IMR-90 (cell line): ENCODE data around the gene DESI2. TPM values are rescaled to one million over a fixed set of nuclear protein-coding genes. Genes with fewer than 3 reads are reported as not detected.

Experiments used
- ATAC-seq: fragments of 200-7000 bp; cut with Tn5 transposase; 2 replicates; pipeline ENCODE4 v1.9.1; 2020; ENCODE audit warnings: low read depth, mild to moderate bottlenecking, moderate library complexity
- BruUV-seq: library from RNA; stranded (reverse); fragments of 400-500 nt; replicated peaks from 2 replicates; lab custom pipeline; 2021; lab: Mats Ljungman, UMichigan
- CTCF ChIA-PET: fragments of 300-600 bp; formaldehyde crosslinking; extraction: SDS; loops from one replicate; lab custom pipeline; 2021; ENCODE audit warnings: antibody characterized with exemption; lab: Yijun Ruan, JAX
- POLR2A ChIA-PET: fragments of 300-600 bp; sonication (Branson Sonifier 250); formaldehyde crosslinking; loops from one replicate; lab custom pipeline; 2022; ENCODE audit warnings: antibody characterized with exemption; ENCODE audit not compliant: unreplicated experiment; lab: Charles Lee
- DNase-seq: peaks from one replicate; pipeline ENCODE4 v3.0.0; 2013
- H2AFZ ChIP-seq: replicated peaks from 2 replicates; pipeline ENCODE3; 2013; ENCODE audit warnings: low read length, mild to moderate bottlenecking; ENCODE audit not compliant: poor library complexity
- H2AK5ac ChIP-seq: 2 replicates; pipeline ENCODE4 v1.6.1; 2013; ENCODE audit warnings: low read depth, low read length, inconsistent platforms
- H2AK9ac ChIP-seq: replicated peaks from 2 replicates; pipeline ENCODE3; 2013; ENCODE audit warnings: mild to moderate bottlenecking, low read depth, low read length, moderate library complexity; ENCODE audit not compliant: poor library complexity
- H2BK120ac ChIP-seq: 2 replicates; pipeline ENCODE4 v1.6.1; 2013; ENCODE audit warnings: low read depth, low read length, inconsistent platforms
- H2BK15ac ChIP-seq: 3 replicates; pipeline ENCODE4 v1.6.1; 2013; ENCODE audit warnings: low read depth, low read length, inconsistent platforms
- H2BK20ac ChIP-seq: 2 replicates; pipeline ENCODE4 v1.6.1; 2013; ENCODE audit warnings: low read depth, mild to moderate bottlenecking, inconsistent platforms, low read length, moderate library complexity
- H2BK5ac ChIP-seq: 2 replicates; pipeline ENCODE4 v1.6.1; 2013; ENCODE audit warnings: mild to moderate bottlenecking, low read depth, low read length, inconsistent platforms; ENCODE audit not compliant: poor library complexity, severe bottlenecking
- H3K14ac ChIP-seq: replicated peaks from 2 replicates; pipeline ENCODE4 v1.6.1; 2013; ENCODE audit warnings: low read depth, low read length, inconsistent platforms
- H3K18ac ChIP-seq: 2 replicates; pipeline ENCODE4 v1.6.1; 2013; ENCODE audit warnings: low read depth, low read length, control low read depth
- H3K23ac ChIP-seq: 2 replicates; pipeline ENCODE4 v1.6.1; 2013; ENCODE audit warnings: low read depth, low read length, inconsistent platforms
- H3K27ac ChIP-seq: 2 replicates; pipeline ENCODE4 v1.5.1; 2013; ENCODE audit warnings: mild to moderate bottlenecking, control low read depth, low read length; ENCODE audit not compliant: insufficient read depth
- H3K27me3 ChIP-seq: 2 replicates; pipeline ENCODE4 v1.6.1; 2013; ENCODE audit warnings: low read length; ENCODE audit not compliant: control insufficient read depth, insufficient read depth
- H3K36me3 ChIP-seq: 2 replicates; pipeline ENCODE4 v1.6.1; 2013; ENCODE audit warnings: low read length, mixed read lengths; ENCODE audit not compliant: control insufficient read depth, insufficient read depth
- H3K4ac ChIP-seq: 2 replicates; pipeline ENCODE4 v1.6.1; 2013; ENCODE audit warnings: low read depth, low read length, inconsistent platforms
- H3K4me1 ChIP-seq: 2 replicates; pipeline ENCODE4 v1.6.1; 2013; ENCODE audit warnings: low read length, mixed read lengths; ENCODE audit not compliant: control insufficient read depth, insufficient read depth
- H3K4me2 ChIP-seq: 2 replicates; pipeline ENCODE4 v1.6.1; 2013; ENCODE audit warnings: low read depth, mild to moderate bottlenecking, control low read depth, low read length, moderate library complexity
- H3K4me3 ChIP-seq: 2 replicates; pipeline ENCODE4 v1.5.1; 2013; ENCODE audit warnings: low read depth, mild to moderate bottlenecking, control low read depth, low read length, moderate library complexity; ENCODE audit not compliant: insufficient read depth
- H3K56ac ChIP-seq: 2 replicates; pipeline ENCODE4 v1.6.1; 2013; ENCODE audit warnings: low read length, inconsistent platforms; ENCODE audit not compliant: insufficient read depth; ENCODE audit errors: extremely low read depth
- H3K79me1 ChIP-seq, 2 experiments: 2 replicates each; pipeline ENCODE4 v1.6.1; 2013; ENCODE audit warnings: low read length in 2 of 2, inconsistent platforms in 1 of 2, low read depth in 1 of 2
- H3K9ac ChIP-seq: 2 replicates; pipeline ENCODE4 v1.6.1; 2013; ENCODE audit warnings: low read depth, low read length, control low read depth
- H3K9me1 ChIP-seq: 2 replicates; pipeline ENCODE4 v1.6.1; 2013; ENCODE audit warnings: low read length, inconsistent platforms; ENCODE audit not compliant: insufficient read depth
- H3K9me3 ChIP-seq: 2 replicates; pipeline ENCODE4 v1.6.1; 2013; ENCODE audit warnings: low read length; ENCODE audit not compliant: control insufficient read depth, insufficient read depth
- H4K20me1 ChIP-seq: 2 replicates; pipeline ENCODE4 v1.6.1; 2013; ENCODE audit warnings: low read length, inconsistent platforms; ENCODE audit not compliant: insufficient read depth
- H4K5ac ChIP-seq: 2 replicates; pipeline ENCODE4 v1.6.1; 2013; ENCODE audit warnings: mild to moderate bottlenecking, low read depth, low read length, control low read depth
- H4K8ac ChIP-seq, 2 experiments: 2 replicates each; pipeline ENCODE4 v1.6.1; 2013; ENCODE audit warnings: low read depth in 2 of 2, low read length in 2 of 2, control low read depth in 1 of 2, inconsistent platforms in 1 of 2
- H4K91ac ChIP-seq: 2 replicates; pipeline ENCODE4 v1.6.1; 2013; ENCODE audit warnings: low read depth, low read length, inconsistent platforms; ENCODE audit not compliant: insufficient read depth
- BHLHE40 ChIP-seq: fragments of 150-350 bp; IDR thresholded peaks from 2 replicates; pipeline ENCODE4 v1.6.1; 2016; ENCODE audit warnings: mild to moderate bottlenecking, low read depth, low read length
- CEBPB ChIP-seq: IDR thresholded peaks from 2 replicates; pipeline ENCODE4 v1.6.1; 2012; ENCODE audit warnings: low read depth, low read length, improper control_type of control experiment
- CHD1 ChIP-seq: IDR thresholded peaks from 2 replicates; pipeline ENCODE4 v1.6.1; 2012; ENCODE audit warnings: low read depth, low read length, improper control_type of control experiment
- CTCF ChIP-seq: conservative IDR thresholded peaks from 2 replicates; pipeline ENCODE4 v1.5.1; 2012; ENCODE audit warnings: mild to moderate bottlenecking, low read depth, low read length, improper control_type of control experiment
- FOS ChIP-seq: fragments of 150-350 bp; IDR thresholded peaks from 2 replicates; pipeline ENCODE4 v1.6.1; 2016; ENCODE audit warnings: low read depth, low read length
- MAFK ChIP-seq: IDR thresholded peaks from 2 replicates; pipeline ENCODE4 v1.6.1; 2012; ENCODE audit warnings: low read depth, low read length, improper control_type of control experiment
- MAZ ChIP-seq: IDR thresholded peaks from 2 replicates; pipeline ENCODE4 v1.6.1; 2012; ENCODE audit warnings: low read depth, mild to moderate bottlenecking, low read length, improper control_type of control experiment, moderate library complexity, borderline replicate concordance
- MXI1 ChIP-seq: IDR thresholded peaks from 2 replicates; pipeline ENCODE4 v1.6.1; 2012; ENCODE audit warnings: low read depth, mild to moderate bottlenecking, low read length, moderate library complexity, borderline replicate concordance
- NFE2L2 ChIP-seq: fragments of 150-350 bp; IDR thresholded peaks from 2 replicates; pipeline ENCODE4 v1.6.1; 2016; ENCODE audit warnings: low read depth, mild to moderate bottlenecking, low read length
- POLR2A ChIP-seq: IDR thresholded peaks from 2 replicates; pipeline ENCODE4 v1.6.1; 2012; ENCODE audit warnings: mild to moderate bottlenecking, low read depth, low read length
- RAD21 ChIP-seq: IDR thresholded peaks from 2 replicates; pipeline ENCODE4 v1.6.1; 2012; ENCODE audit warnings: low read length, improper control_type of control experiment
- RCOR1 ChIP-seq: IDR thresholded peaks from 2 replicates; pipeline ENCODE4 v1.6.1; 2012; ENCODE audit warnings: mild to moderate bottlenecking, low read length, improper control_type of control experiment; ENCODE audit not compliant: insufficient replicate concordance
- RFX5 ChIP-seq: IDR thresholded peaks from 2 replicates; pipeline ENCODE4 v1.8.0; 2012; ENCODE audit warnings: low read depth, mild to moderate bottlenecking, low read length, moderate library complexity
- SMC3 ChIP-seq: fragments of 150-350 bp; IDR thresholded peaks from 2 replicates; pipeline ENCODE4 v1.6.1; 2016; ENCODE audit warnings: low read depth, mild to moderate bottlenecking, antibody characterized with exemption, low read length, moderate library complexity
- WGBS, 2 experiments: methylation state at CpG; one replicate each; pipeline versions ENCODE4 v1.1.5 to v1.1.7; 2013; ENCODE audit warnings: missing lambda C conversion rate in 2 of 2; ENCODE audit not compliant: insufficient read length in 1 of 2; ENCODE audit errors: extremely low coverage in 2 of 2; 5-methylcytosine and 5-hydroxymethylcytosine counted together
- dilution Hi-C: fragments of 300-500 bp; cut with HindIII; formaldehyde crosslinking; loops from one replicate; pipeline ENCODE4 v1.14.3; 2018; ENCODE audit warnings: low sequenced_read_pairs; ENCODE audit not compliant: unreplicated experiment
- in situ Hi-C: fragments of 300-500 bp; cut with MboI; formaldehyde crosslinking; loops from 3 replicates; pipeline ENCODE4 v1.14.3; 2019; ENCODE audit warnings: low sequenced_read_pairs, inconsistent platforms, mixed read lengths
- intact Hi-C: fragments of 100-400 bp; cut with micrococcal nuclease; formaldehyde crosslinking; loops from 2 replicates; pipeline ENCODE4 v1.10.0; 2022
- polyA plus RNA-seq, 3 experiments: library from polyadenylated mRNA; depleted of rRNA; stranded (reverse); fragments of >200 nt; gene quantifications; 2 replicates each; pipeline ENCODE4 v1.2.3, GENCODE V29; 2012; ENCODE audit warnings: low replicate concordance in 1 of 3
- total RNA-seq: library from RNA; depleted of rRNA; stranded (reverse); fragments of >200 nt; gene quantifications from 2 replicates; pipeline ENCODE4 v1.2.3, GENCODE V29; 2012
- TF ChIP-seq, protein P1 (sequence below): fragments of 150-350 bp; IDR thresholded peaks from 2 replicates; pipeline ENCODE4 v1.6.1; 2016; ENCODE audit warnings: low read depth, mild to moderate bottlenecking, low read length, moderate library complexity, borderline replicate concordance
- TF ChIP-seq, protein P2 (sequence below): fragments of 150-350 bp; IDR thresholded peaks from 2 replicates; pipeline ENCODE4 v1.6.1; 2017; ENCODE audit warnings: mild to moderate bottlenecking, antibody characterized with exemption, low read length, low read depth

DESI2 gene
- total and polyA plus RNA-seq, 2 of the 4 experiments (the other 2 are of a cell fraction), result 19.0 to 43.6 TPM

- intact Hi-C loops, result no loop called here
- BruUV-seq, result no TSS peak
- H4K8ac ChIP-seq, result no peak overlapping the region
- H3K14ac ChIP-seq, result no peak overlapping the region
- no peak overlapping the region for H4K91ac ChIP-seq
- ATAC-seq (no peak), DNase-seq (no peak)
- H2AK5ac ChIP-seq, result no peak overlapping the region
- CTCF ChIA-PET, result no interaction called here
- H2BK5ac ChIP-seq, result no peak overlapping the region
- no peaks in the 10 kb centered on the region for H3K79me1 ChIP-seq
- H3K27ac ChIP-seq, result no peak overlapping the region
- no peak overlapping the region for H3K4ac ChIP-seq
- no peak overlapping the region for H2AFZ ChIP-seq
- H3K56ac ChIP-seq, result no peak overlapping the region
- no peak overlapping the region for H3K4me2 ChIP-seq
- no peaks in the 10 kb centered on the region for H3K36me3 ChIP-seq
- in situ Hi-C loops, result no loop called here
- TF ChIP-seq, protein P1, sequence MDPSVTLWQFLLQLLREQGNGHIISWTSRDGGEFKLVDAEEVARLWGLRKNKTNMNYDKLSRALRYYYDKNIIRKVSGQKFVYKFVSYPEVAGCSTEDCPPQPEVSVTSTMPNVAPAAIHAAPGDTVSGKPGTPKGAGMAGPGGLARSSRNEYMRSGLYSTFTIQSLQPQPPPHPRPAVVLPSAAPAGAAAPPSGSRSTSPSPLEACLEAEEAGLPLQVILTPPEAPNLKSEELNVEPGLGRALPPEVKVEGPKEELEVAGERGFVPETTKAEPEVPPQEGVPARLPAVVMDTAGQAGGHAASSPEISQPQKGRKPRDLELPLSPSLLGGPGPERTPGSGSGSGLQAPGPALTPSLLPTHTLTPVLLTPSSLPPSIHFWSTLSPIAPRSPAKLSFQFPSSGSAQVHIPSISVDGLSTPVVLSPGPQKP, result no peak
- TF ChIP-seq BHLHE40 (no peak), RAD21 (no peak), CHD1 (no peak), FOS (no peak), RFX5 (no peak), MAZ (no peak), POLR2A (no peak), CTCF (no peak), MAFK (no peak), RCOR1 (no peak), CEBPB (no peak), MXI1 (no peak), SMC3 (no peak), NFE2L2 (no peak)
- TF ChIP-seq, protein P2, sequence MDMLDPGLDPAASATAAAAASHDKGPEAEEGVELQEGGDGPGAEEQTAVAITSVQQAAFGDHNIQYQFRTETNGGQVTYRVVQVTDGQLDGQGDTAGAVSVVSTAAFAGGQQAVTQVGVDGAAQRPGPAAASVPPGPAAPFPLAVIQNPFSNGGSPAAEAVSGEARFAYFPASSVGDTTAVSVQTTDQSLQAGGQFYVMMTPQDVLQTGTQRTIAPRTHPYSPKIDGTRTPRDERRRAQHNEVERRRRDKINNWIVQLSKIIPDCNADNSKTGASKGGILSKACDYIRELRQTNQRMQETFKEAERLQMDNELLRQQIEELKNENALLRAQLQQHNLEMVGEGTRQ, result no peak
- no peak overlapping the region for H2BK20ac ChIP-seq
- no peaks in the 10 kb centered on the region for H3K27me3 ChIP-seq
- no peak overlapping the region for H2AK9ac ChIP-seq
- H3K4me3 ChIP-seq, result no peak overlapping the region
- dilution Hi-C loops, result no loop called here
- H3K9me1 ChIP-seq, result no peaks in the 10 kb centered on the region; the same call in 1 of the 2 replicates
- POLR2A ChIA-PET, result no interaction called here
- H3K4me1 ChIP-seq, result no peaks in the 10 kb centered on the region
- H2BK15ac ChIP-seq, result no peak overlapping the region
- H4K20me1 ChIP-seq, result no peaks in the 10 kb centered on the region
- no peak overlapping the region for H3K18ac ChIP-seq
- no peak overlapping the region for H3K23ac ChIP-seq
- H2BK120ac ChIP-seq, result no peak overlapping the region
- H4K5ac ChIP-seq, result no peak overlapping the region
- whole genome bisulfite sequencing, 2 experiments, result 51% methylated on average over 2 of the region's 9 CpGs; no CpG with 5 or more reads in 1 of the 2 experiments
- no peak overlapping the region for H3K9ac ChIP-seq
- H3K9me3 ChIP-seq, result no peaks in the 10 kb centered on the region
These were observed 96.5 kb downstream of the DESI2 start for GRCh38 chr1:244749230-244750016.
